Neural cell (in vitro differentiated cells): ENCODE results near the gene C13orf46.

Source experiments
- CTCF ChIP-seq: fragments of 450-650 bp; IDR thresholded peaks from 2 replicates; pipeline ENCODE4 v1.5.1; 2014; ENCODE audit warnings: antibody characterized with exemption, mild to moderate bottlenecking, moderate library complexity; ENCODE audit not compliant: poor library complexity, severe bottlenecking
- EP300 ChIP-seq: fragments of 450-650 bp; conservative IDR thresholded peaks from 2 replicates; pipeline ENCODE4 v1.6.1; 2014; ENCODE audit warnings: antibody characterized with exemption, mild to moderate bottlenecking, moderate library complexity; ENCODE audit not compliant: poor library complexity, severe bottlenecking
- EZH2 ChIP-seq: fragments of 200-600, 300-800 bp; shearing (Covaris generic), sonication (generic); IDR thresholded peaks from 2 replicates; pipeline ENCODE4 v1.6.1; 2014; ENCODE audit warnings: antibody characterized with exemption, low read length, borderline replicate concordance, mild to moderate bottlenecking; ENCODE audit not compliant: insufficient read depth, poor library complexity, severe bottlenecking
- MXI1 ChIP-seq: fragments of 450-650 bp; conservative IDR thresholded peaks from 2 replicates; pipeline ENCODE4 v1.6.1; 2014; ENCODE audit warnings: antibody characterized with exemption, mild to moderate bottlenecking; ENCODE audit not compliant: poor library complexity, severe bottlenecking
- SMC3 ChIP-seq: fragments of 450-650 bp; conservative IDR thresholded peaks from 2 replicates; pipeline ENCODE4 v1.6.1; 2014; ENCODE audit warnings: antibody characterized with exemption, mild to moderate bottlenecking, moderate library complexity; ENCODE audit not compliant: poor library complexity
- TAF1 ChIP-seq: IDR thresholded peaks from 2 replicates; pipeline ENCODE4 v1.6.1; 2012; ENCODE audit warnings: low read depth

DNA sequence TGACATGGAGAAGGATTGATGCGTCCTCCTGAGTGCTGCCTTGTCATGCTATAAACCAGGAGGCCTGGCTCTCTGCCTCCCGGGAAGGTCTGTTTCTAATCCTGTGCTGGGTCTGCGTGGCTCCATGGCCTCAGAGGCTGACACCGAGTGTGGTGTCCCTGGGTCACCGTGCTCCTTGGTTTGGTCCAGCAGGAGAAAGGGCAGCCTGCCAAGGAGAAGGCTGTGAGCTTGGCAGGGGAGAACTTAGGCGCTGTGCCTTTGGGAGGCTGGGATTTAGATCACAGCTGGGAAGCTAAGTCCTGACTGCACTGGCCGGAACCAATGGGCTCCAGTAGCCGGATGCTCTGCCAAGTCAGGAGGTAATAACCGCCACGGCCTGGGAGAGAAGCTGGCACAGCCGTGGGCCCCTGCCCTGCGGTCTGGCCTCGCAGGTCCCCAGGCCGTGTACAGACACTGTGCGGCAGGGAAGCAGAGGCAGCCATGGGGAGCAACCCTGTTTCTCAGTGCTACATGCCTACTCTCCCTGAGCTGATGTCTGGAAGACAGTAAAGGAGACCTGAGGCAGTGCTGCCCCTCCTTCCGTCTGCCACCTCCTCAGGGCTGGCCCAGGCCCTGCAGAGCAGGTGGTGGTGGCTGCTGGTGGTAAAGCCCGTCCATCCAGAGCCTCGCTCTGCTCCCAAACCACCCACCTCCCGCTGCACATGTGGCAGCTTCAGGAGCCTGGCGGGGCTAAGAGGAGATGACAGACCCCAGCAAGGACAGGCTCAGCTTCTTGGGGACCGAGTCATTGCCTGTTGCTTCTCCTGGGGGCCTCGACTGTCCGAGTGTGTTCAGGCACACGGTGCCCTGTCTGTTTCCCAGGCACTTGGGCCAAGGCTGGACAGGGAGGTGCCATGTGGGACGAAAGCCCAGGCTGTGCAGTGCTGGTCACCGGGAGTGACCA, 44.9 kb downstream of the C13orf46 start:
- no peak for TF ChIP-seq EP300
- TF ChIP-seq CTCF = no peak
- no peak for TF ChIP-seq MXI1
- TF ChIP-seq EZH2 = no peak
- no peak for TF ChIP-seq TAF1
- TF ChIP-seq SMC3 = no peak
